ENCODE results near the gene SLC15A3.

DNA sequence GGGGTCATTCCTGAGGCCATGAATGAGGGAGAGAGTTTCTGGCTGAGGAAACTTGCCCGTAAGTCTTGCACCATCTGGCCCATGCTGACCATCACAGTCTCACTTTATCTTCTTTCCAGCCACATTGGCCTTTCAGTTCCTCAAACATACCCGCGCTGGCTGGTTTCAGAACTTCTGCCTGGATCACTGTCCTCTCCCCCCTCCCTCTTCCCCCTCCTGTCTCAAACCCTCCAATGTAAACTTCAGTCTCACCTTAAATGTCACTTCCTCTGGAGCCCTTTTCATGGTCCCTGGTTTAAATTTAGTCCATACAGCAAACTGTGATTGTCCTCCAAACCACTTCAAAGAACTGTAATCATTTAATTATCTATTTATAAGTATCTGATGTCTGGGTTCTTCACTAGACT is 41.7 kb downstream of the SLC15A3 start:
- TF ChIP-seq, protein P1, sequence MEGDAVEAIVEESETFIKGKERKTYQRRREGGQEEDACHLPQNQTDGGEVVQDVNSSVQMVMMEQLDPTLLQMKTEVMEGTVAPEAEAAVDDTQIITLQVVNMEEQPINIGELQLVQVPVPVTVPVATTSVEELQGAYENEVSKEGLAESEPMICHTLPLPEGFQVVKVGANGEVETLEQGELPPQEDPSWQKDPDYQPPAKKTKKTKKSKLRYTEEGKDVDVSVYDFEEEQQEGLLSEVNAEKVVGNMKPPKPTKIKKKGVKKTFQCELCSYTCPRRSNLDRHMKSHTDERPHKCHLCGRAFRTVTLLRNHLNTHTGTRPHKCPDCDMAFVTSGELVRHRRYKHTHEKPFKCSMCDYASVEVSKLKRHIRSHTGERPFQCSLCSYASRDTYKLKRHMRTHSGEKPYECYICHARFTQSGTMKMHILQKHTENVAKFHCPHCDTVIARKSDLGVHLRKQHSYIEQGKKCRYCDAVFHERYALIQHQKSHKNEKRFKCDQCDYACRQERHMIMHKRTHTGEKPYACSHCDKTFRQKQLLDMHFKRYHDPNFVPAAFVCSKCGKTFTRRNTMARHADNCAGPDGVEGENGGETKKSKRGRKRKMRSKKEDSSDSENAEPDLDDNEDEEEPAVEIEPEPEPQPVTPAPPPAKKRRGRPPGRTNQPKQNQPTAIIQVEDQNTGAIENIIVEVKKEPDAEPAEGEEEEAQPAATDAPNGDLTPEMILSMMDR (conservative IDR thresholded peaks at IDR 0.05 in 1 of 2, IDR thresholded peaks at IDR 0.05 in 1 of 2; ENCODE audit: low read depth in 1 of 2, low read length in 2 of 2), result no peak
- TF ChIP-seq EZH2 (IDR thresholded peaks at IDR 0.05; ENCODE audit: low read length, missing control alignments), result no peak
